Smooth muscle cell (in vitro differentiated cells): Measurements from ENCODE around the gene INTU. TPM values are rescaled to one million over a fixed set of nuclear protein-coding genes. Genes with fewer than 3 reads are reported as not detected.
A peak's percentile ranks its signal among the peaks of the same experiment; 100 is the strongest.

Experiments
- DNase-seq: peaks from one replicate; lab custom pipeline; 2025; ENCODE audit not compliant: unreplicated experiment; lab: John Stamatoyannopoulos, UW
- H2AFZ ChIP-seq: fragments of 200-600 bp; sonication (generic); 2 replicates; pipeline ENCODE4 v1.6.0; 2016; ENCODE audit warnings: antibody characterized with exemption, low read depth, mild to moderate bottlenecking
- H3F3A ChIP-seq: fragments of 200-600 bp; sonication (generic); 2 replicates; pipeline ENCODE4 v1.6.0; 2017; ENCODE audit warnings: antibody characterized with exemption, low read depth
- H3K27ac ChIP-seq: fragments of 200-600 bp; sonication (generic); 2 replicates; pipeline ENCODE4 v1.5.1; 2016; ENCODE audit warnings: low read depth, mild to moderate bottlenecking
- H3K27me3 ChIP-seq: fragments of 200-600 bp; sonication (generic); 2 replicates; pipeline ENCODE4 v1.6.1; 2016; ENCODE audit warnings: low read depth, mild to moderate bottlenecking
- H3K36me3 ChIP-seq: fragments of 200-600 bp; sonication (generic); 2 replicates; pipeline ENCODE4 v1.5.1; 2016; ENCODE audit warnings: low read depth
- H3K4me1 ChIP-seq: fragments of 200-600 bp; sonication (generic); 2 replicates; pipeline ENCODE4 v1.5.1; 2016; ENCODE audit warnings: low read depth
- H3K4me2 ChIP-seq: fragments of 200-600 bp; sonication (generic); 2 replicates; pipeline ENCODE4 v1.6.0; 2016; ENCODE audit warnings: mild to moderate bottlenecking
- H3K4me3 ChIP-seq: fragments of 200-600 bp; sonication (generic); 2 replicates; pipeline ENCODE4 v1.5.1; 2016; ENCODE audit warnings: mild to moderate bottlenecking
- H3K79me2 ChIP-seq: fragments of 200-600 bp; sonication (generic); 2 replicates; pipeline ENCODE4 v1.6.0; 2016; ENCODE audit warnings: low read depth, mild to moderate bottlenecking
- H3K9ac ChIP-seq: fragments of 200-600 bp; sonication (generic); 2 replicates; pipeline ENCODE4 v1.6.0; 2016; ENCODE audit warnings: low read depth
- H3K9me3 ChIP-seq: fragments of 200-600 bp; sonication (generic); replicated peaks from 2 replicates; pipeline ENCODE4 v1.5.1; 2016; ENCODE audit warnings: low read depth
- H4K20me1 ChIP-seq: fragments of 200-600 bp; sonication (generic); 2 replicates; pipeline ENCODE4 v1.6.0; 2016; ENCODE audit warnings: low read depth
- CTCF ChIP-seq: fragments of 200-600 bp; sonication (generic); IDR thresholded peaks from 2 replicates; pipeline ENCODE4 v1.5.1; 2017; ENCODE audit warnings: borderline replicate concordance, mild to moderate bottlenecking, antibody characterized with exemption; ENCODE audit not compliant: insufficient read depth, poor library complexity, severe bottlenecking
- WGBS: methylation state at CpG from one replicate; pipeline ENCODE4 v1.1.7; 2016; ENCODE audit warnings: low lambda C conversion rate; 5-methylcytosine and 5-hydroxymethylcytosine counted together
- polyA plus RNA-seq: library from polyadenylated mRNA; unstranded; fragments of >200 nt; fragmentation: Nextera tagmentation; extraction: Ambion mirVana; gene quantifications from 2 replicates; pipeline ENCODE4 v1.2.1, GENCODE V29; 2016
- total RNA-seq: library from RNA; depleted of rRNA; stranded (reverse); fragments of >200 nt; gene quantifications from 2 replicates; pipeline ENCODE4 v1.2.3, GENCODE V29; 2014

Gene INTU
- total and polyA plus RNA-seq, 2 experiments from 2014 or later: 4.3 to 32.8 TPM

- WGBS: 85% methylated on average over 3 of the region's 3 CpGs
- DNase-seq: no peak
- H3F3A ChIP-seq: no peaks in the 10 kb centered on the region
- H3K36me3 ChIP-seq: no peaks in the 10 kb centered on the region
- peak overlapping the region; percentile 87 for H3K27ac ChIP-seq
- no peak for TF ChIP-seq CTCF
- no peak overlapping the region for H3K4me3 ChIP-seq
- H3K9me3 ChIP-seq: no peaks in the 10 kb centered on the region
- no peak overlapping the region for H3K9ac ChIP-seq
- no peak overlapping the region for H2AFZ ChIP-seq
- no peaks in the 10 kb centered on the region for H3K27me3 ChIP-seq
- peak overlapping the region; percentile 12 for H3K4me2 ChIP-seq
- H4K20me1 ChIP-seq: no peaks in the 10 kb centered on the region
- H3K79me2 ChIP-seq: no peaks in the 10 kb centered on the region
- no peaks in the 10 kb centered on the region for H3K4me1 ChIP-seq
Measured at GRCh38 chr4:127709456-127709855, 76.7 kb downstream of the INTU start.

GRCh38 chr4:127730142-127730913, 97.6 kb downstream of the INTU start, which contains the start of gene SLC25A31:
TSS of gene SLC25A31 (plus strand) at chr4:127730400. CDS start at chr4:127730546, 146 bp downstream.
- Histone ChIP-seq H3K4me3 (no peak within 1 kb of the TSS), H3K9me3 (no peaks in the 10 kb centered on the region), H3F3A (no peaks in the 10 kb centered on the region), H4K20me1 (no peaks in the 10 kb centered on the region), H3K36me3 (no peaks in the 10 kb centered on the region), H3K27ac (no peak within 1 kb of the TSS), H3K79me2 (no peaks in the 10 kb centered on the region), H3K27me3 (no peaks in the 10 kb centered on the region), H2AFZ (no peak within 1 kb of the TSS), H3K4me1 (no peaks in the 10 kb centered on the region), H3K9ac (no peak within 1 kb of the TSS), H3K4me2 (no peak within 1 kb of the TSS)
- no peak for TF ChIP-seq CTCF
- no peak for DNase-seq
- WGBS: 94% methylated on average over 61 of the region's 64 CpGs

DNA sequence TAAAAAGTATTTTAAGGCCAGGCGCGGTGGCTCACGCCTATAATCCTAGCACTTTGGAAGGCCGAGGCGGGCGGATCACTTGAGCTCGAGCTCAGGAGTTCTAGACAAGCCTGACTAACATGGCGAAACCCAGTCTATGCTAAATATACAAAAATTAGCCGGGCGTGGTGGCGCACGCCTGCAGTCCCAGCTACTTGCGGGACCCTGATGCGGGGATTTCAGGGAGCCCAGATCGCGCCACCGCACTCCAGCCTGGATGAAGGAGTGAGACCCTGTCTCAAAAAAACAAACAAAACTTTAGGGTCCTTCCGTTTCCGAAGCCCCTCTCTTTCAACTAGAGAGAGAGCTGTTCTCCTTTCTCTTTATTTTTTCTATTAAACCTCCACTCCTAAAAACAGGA, 98.6 kb downstream of the INTU start:
- no peaks in the 10 kb centered on the region for H3K36me3 ChIP-seq
- no peak overlapping the region for H3K9ac ChIP-seq
- H3K27ac ChIP-seq: no peak overlapping the region
- no peak for DNase-seq
- no peaks in the 10 kb centered on the region for H3K9me3 ChIP-seq
- no peak for TF ChIP-seq CTCF
- H3F3A ChIP-seq: no peaks in the 10 kb centered on the region
- H3K4me3 ChIP-seq: no peak overlapping the region
- no peaks in the 10 kb centered on the region for H4K20me1 ChIP-seq
- no peaks in the 10 kb centered on the region for H3K27me3 ChIP-seq
- 93% methylated on average over 19 of the region's 19 CpGs for WGBS
- no peak overlapping the region for H2AFZ ChIP-seq
- H3K4me2 ChIP-seq: no peak overlapping the region
- H3K4me1 ChIP-seq: no peaks in the 10 kb centered on the region
- H3K79me2 ChIP-seq: no peaks in the 10 kb centered on the region
